ENCODE data around the gene CARMIL1. TPM values are rescaled to one million over a fixed set of nuclear protein-coding genes. Genes with fewer than 3 reads are reported as not detected.

The CARMIL1 gene
- total and polyA plus RNA-seq, 12 donors, result 9.2 to 36.2 (median 14.5) TPM

GRCh38 chr6:25424303-25424702, 145.1 kb downstream of the CARMIL1 start:
- WGBS, 4 donors, result 86 to 100% (median 96%) methylated on average over 1 of the region's 1 CpG
- H3K4me3 ChIP-seq, result no peak overlapping the region

DNA sequence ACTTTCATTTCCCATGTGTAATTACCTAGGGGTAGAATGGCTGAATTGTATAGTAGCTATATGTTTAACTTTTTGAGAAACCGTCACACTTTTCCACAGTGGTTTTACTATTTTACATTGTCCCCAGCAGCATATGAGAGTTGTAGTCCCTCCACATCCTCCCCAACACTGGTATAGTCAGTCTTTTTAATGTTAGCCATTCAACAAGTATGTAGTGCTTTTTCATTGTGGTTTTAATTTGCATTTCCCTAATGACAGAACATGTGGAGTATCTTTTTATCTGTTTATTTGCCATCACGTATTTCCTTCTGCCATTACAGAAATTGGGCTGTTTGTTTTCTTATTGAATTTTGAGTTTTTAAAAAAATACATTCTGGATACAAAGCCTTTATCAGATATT, 148.4 kb downstream of the CARMIL1 start:
- H3K36me3 ChIP-seq (replicated peaks in 1 of 2), result no peaks in the 10 kb centered on the region
- no peaks in the 10 kb centered on the region for H3K9me3 ChIP-seq (replicated peaks in 1 of 3)
- TF ChIP-seq POLR2A (IDR thresholded peaks at IDR 0.05), result no peak
- TF ChIP-seq, protein P1, sequence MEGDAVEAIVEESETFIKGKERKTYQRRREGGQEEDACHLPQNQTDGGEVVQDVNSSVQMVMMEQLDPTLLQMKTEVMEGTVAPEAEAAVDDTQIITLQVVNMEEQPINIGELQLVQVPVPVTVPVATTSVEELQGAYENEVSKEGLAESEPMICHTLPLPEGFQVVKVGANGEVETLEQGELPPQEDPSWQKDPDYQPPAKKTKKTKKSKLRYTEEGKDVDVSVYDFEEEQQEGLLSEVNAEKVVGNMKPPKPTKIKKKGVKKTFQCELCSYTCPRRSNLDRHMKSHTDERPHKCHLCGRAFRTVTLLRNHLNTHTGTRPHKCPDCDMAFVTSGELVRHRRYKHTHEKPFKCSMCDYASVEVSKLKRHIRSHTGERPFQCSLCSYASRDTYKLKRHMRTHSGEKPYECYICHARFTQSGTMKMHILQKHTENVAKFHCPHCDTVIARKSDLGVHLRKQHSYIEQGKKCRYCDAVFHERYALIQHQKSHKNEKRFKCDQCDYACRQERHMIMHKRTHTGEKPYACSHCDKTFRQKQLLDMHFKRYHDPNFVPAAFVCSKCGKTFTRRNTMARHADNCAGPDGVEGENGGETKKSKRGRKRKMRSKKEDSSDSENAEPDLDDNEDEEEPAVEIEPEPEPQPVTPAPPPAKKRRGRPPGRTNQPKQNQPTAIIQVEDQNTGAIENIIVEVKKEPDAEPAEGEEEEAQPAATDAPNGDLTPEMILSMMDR (IDR thresholded peaks at IDR 0.05), result no peak
- WGBS, 4 donors, result 56 to 86% (median 71%) methylated on average over 2 of the region's 2 CpGs
- intact Hi-C loops (cut with DNase I), result no loop called here
- no peak overlapping the region for H3K27ac ChIP-seq
- no peak overlapping the region for H3K4me3 ChIP-seq
- no peaks in the 10 kb centered on the region for H3K4me1 ChIP-seq (replicated peaks in 1 of 2)
- DNase-seq, result no peak
- H3K27me3 ChIP-seq, result no peaks in the 10 kb centered on the region

More at GRCh38 chr6:25424303-25424702, 145.1 kb downstream of the CARMIL1 start:
- Histone ChIP-seq H3K9me3 (replicated peaks in 1 of 3) (no peaks in the 10 kb centered on the region), H3K27me3 (no peaks in the 10 kb centered on the region), H3K27ac (no peak overlapping the region), H3K4me1 (replicated peaks in 1 of 2) (no peaks in the 10 kb centered on the region), H3K36me3 (replicated peaks in 1 of 2) (no peaks in the 10 kb centered on the region)
- intact Hi-C loops (cut with DNase I), result no loop called here
- TF ChIP-seq, protein P1 (IDR thresholded peaks at IDR 0.05), result no peak
- no peak for TF ChIP-seq POLR2A (IDR thresholded peaks at IDR 0.05)
- no peak for DNase-seq

- intact Hi-C loops (cut with DNase I), result no loop called here
- WGBS, 4 donors, result 79 to 97% (median 89%) methylated on average over 1 of the region's 1 CpG
- Histone ChIP-seq H3K27ac (no peak overlapping the region), H3K36me3 (replicated peaks in 1 of 2) (no peaks in the 10 kb centered on the region), H3K9me3 (replicated peaks in 1 of 3) (no peaks in the 10 kb centered on the region), H3K4me1 (replicated peaks in 1 of 2) (no peaks in the 10 kb centered on the region), H3K27me3 (no peaks in the 10 kb centered on the region), H3K4me3 (no peak overlapping the region)
- DNase-seq, result no peak
- TF ChIP-seq, protein P1 (IDR thresholded peaks at IDR 0.05), result no peak
- TF ChIP-seq POLR2A (IDR thresholded peaks at IDR 0.05), result no peak
Measured at GRCh38 chr6:25428758-25429317, 149.7 kb downstream of the CARMIL1 start.

- whole genome bisulfite sequencing, 4 donors, result 75 to 78% (median 77%) methylated on average over 7 of the region's 7 CpGs
- no peaks in the 10 kb centered on the region for H3K27me3 ChIP-seq
- H3K36me3 ChIP-seq (replicated peaks in 1 of 2), result no peaks in the 10 kb centered on the region
- intact Hi-C loops (cut with DNase I), result no loop called here
- TF ChIP-seq, protein P1 (IDR thresholded peaks at IDR 0.05), result no peak
- no peak for TF ChIP-seq POLR2A (IDR thresholded peaks at IDR 0.05)
- no peak overlapping the region for H3K27ac ChIP-seq
- H3K9me3 ChIP-seq (replicated peaks in 1 of 3), result no peaks in the 10 kb centered on the region
- no peak for DNase-seq
- no peaks in the 10 kb centered on the region for H3K4me1 ChIP-seq (replicated peaks in 1 of 2)
- H3K4me3 ChIP-seq, result no peak overlapping the region
Measured at GRCh38 chr6:25431306-25431974, 152.3 kb downstream of the CARMIL1 start.
